Measurements from ENCODE around the gene PROC.

GRCh38 chr2:127377262-127377661, 41.0 kb upstream of the PROC start:
- TF ChIP-seq CTCF (IDR thresholded peaks at IDR 0.05; ENCODE audit: insufficient read depth, low read length, poor library complexity, severe bottlenecking) (no peak), EZH2phosphoT487 (conservative IDR thresholded peaks at IDR 0.05; ENCODE audit: low read length) (no peak)

Data from SU-DHL-6 (cell line).